NOMO-1 (cell line): ENCODE data around the gene RAMP1.
A peak's percentile ranks its signal among the peaks of the same experiment; 100 is the strongest.

Source experiments
- DNase-seq, 2 experiments: peaks; one replicate each; lab custom pipeline; 2025; ENCODE audit not compliant: unreplicated experiment in 2 of 2; lab: John Stamatoyannopoulos, UW

The RAMP1 gene

DNA sequence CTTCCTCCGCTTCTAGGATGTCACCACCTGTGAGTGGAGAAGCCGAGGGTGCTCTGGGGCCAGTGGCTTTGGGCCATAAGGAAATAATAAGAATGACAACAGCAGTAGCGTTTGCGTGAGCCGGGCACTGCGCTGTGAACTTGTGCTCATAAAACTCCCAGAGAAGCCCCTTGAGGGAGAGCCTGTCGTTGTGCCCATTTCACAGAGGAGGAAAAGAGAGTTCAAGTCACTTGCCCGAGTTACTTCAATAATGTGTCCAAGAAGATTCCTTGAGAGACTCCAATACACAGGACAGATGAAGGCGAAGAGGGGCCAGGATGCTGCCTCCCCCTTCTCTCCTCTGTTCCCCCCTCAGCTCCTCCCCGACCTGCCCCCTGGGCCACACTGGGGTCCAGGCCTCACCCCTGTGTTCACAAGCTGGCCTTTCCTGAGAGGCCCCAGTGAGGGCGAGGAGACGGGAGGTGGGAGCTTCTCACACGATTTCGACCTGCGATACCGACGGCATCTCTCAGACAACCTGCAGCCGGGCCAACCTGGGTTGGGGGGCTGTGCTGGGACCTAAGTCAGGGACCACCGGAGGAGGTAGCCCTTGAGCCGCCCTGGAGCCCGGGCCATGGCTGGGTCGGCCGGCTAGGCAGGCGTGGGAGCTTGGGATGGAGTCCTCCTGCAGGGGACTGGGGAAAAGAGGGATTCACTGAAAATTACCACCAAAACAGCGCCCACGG, 53.9 kb downstream of the RAMP1 start:
- no peak for DNase-seq

DNA sequence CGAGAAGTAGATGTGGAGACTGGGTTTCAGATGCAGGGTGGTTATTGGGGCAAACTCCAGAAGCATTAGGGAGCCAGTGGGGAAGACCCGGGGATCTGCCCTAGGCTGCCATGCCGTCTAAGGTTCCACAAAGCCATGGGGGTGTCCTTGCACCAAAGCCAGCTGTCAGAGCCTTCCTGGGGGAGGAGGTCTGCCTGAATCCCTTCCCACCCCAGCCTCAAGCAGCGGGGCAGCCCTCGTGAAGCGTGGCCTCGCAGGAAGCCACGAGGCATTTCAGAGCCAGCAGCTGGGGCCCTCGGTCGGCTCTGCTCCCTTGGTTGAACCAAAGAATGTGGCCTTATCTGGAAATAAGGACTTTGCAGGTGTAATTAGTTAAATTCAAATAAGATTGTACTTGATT, 56.2 kb downstream of the RAMP1 start:
- DNase-seq: no peak

DNA sequence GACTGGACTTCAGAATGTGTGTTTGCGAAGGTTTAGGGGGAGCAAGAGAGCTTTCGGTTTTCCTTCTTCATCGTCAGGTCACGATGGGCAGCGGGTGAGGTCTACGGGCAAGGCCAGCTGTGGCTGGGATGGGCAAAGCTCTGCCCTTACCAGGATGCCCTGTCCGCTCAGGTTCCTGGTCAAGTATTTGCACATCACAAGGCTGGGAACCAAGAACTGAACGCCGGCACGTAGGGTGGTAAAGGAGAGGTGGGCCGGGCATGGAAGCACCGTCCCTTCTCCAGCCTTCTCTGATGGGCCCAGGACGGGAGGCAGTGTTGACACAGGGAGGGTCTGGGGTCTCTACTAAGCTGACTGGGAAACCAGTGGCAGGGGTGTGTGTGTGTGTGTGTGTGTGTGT, 56.9 kb downstream of the RAMP1 start:
- no peak for DNase-seq

DNA sequence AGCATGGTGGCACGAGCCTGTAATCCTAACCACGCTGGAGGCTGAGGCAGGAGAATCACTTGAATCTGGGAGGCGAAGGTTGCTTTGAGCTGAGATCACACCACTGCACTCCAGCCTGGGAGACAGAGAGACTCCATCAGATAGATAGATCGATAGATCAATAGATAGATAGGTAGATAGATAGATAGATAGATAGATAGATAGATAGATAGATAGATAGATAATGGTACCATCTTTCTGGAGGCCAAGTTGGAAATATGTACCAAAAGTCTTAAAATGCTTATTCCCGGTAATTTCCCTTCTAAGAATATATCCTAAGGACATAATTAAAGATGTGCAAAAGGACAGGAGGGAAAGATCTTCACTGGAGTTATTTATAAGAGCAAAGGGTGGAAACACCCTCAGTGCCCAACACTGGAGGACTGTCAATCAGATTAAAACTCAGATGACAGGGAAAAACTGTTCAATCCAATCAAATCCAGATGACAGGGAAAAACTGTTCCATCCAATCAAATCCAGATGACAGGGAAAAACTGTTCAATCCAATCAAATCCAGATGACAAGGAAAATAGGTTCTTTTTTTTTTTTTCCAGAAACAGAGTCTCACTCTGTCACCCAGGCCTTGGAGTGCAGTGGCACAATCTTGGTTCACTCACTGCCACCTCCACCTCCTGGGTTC, 58.4 kb downstream of the RAMP1 start:
- no peak for DNase-seq

DNA sequence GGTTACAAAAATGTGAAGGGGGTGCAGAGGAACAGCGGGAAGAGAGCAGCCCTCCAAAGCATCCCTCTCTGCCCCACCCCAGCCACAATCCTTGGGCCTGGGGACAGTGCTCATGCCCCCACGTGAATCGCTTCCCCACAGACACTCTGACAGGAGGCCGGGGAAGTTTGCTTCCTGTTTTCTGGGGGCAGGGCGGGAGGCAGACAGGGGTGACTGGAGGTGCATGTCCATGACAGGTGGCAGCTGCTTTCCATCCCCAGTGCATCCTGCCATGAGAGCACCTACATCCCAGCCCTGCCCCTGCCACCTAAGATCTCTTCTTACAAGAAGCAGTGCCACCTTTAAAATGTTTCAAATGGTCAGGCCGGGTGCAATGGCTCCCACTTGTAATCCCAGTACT, 60.2 kb downstream of the RAMP1 start:
- DNase-seq: peak; percentile 44 to 54

DNA sequence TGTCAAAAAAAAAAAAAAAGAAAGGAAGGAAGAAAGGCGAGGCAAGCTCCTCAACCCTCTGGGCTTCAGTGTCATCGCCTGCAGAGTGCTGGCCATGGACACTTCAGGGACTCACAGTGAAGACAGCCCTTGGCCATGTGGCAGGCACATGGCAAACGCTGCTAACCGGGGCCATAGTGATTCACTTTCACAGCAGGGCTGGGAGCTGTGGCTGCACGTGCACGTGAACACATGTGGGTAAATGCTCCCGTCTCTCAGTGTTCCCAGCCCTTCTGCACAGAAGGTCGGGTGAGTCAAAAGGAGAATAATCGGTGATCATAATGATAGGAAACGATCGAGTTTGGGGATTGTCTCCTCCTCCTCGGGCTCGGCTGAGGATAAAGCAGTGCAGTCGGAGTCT, 61.2 kb downstream of the RAMP1 start:
- DNase-seq: no peak

DNA sequence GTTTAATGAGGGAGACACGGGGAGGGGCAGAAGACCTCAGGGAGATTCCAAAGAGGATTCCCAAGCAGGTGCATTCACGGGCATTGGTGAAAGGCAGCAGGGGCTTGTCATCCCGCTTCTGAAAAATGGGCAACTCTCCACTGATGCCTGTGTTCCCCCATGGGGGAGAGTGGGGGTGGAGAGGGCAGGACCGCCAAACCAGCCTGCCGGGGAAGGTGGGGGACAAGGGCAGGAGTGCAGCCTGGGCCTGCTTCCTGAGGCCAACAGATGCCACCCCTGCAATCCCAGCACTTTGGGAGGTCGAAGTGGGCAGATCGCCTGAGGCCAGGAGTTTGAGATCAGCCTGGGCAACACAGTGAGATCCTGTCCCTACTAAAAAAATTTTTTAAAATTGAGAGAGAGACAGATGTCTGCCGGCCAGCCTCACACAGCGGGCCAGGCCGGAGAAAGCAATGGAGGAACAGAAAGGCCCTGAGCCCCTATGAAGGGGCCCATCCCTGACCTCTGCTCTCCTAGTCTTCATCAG, 62.6 kb downstream of the RAMP1 start:
- no peak for DNase-seq

DNA sequence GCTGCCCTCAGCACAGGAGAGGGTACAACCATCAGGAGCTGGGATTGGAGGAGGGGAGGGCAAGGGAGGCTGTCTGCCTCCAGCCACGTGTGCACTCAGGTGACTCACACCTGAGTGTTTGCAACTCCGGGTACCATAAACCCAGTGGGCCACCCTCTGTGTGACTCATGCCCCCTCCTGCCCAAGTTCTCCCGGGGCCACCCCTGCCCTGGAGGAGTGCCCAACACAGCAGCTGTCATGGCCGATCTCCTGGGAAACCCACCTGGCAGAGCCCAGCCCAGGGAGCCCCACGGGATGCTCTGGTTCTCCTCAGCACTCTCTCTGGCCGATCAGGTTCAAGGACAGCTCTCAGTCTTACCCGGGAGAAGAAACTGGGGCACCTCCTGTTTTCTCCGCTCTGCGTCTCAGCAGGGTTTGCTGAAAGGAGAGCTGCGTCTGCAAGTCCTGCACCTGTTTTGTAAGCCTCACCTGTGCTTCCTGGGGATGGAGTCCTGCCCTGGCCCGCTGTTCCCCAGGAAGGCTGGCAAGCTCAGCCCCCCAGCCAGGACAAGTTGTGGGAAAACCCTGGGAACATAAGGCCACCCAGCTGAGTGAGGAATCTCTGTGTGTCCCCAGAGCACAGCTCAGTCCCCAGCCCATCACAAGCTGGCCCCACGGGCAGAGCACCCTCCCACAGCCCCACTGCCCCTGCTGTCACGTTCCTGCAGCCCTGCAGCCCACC, 63.4 kb downstream of the RAMP1 start:
- no peak for DNase-seq

DNA sequence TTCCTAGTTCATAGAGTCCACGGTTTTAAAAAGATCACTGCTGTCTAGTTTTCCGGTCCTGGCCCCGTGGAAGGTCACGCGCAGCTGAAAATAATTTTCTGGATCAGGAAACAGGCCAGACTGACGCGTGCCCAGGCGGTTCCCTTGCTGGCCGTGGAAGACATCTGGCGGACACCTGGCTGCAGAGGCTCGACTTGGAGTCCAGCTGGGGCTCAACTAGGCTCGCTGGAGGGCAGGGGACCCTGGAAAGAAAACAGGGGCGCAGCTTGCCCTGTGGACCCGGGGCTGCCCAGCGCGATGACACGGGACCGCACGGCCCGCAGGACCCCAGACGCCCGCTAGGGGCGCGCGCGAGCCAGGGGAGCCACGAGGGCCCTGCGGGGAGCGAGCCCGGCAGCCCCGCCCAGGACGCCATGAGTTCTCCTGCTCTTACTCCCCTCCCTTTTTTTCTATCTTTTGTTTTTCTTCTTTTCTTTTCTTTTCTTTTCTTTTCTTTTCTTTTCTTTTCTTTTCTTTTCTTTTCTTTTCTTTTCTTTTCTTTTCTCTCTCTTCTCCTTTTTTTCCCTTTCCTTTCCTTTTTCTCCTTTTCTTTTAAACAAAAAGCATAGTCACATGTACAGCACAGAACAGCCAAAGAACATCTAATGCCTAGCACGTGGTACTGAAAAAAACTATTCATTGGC, 64.2 kb downstream of the RAMP1 start:
- peak; percentile 42 to 47 for DNase-seq

DNA sequence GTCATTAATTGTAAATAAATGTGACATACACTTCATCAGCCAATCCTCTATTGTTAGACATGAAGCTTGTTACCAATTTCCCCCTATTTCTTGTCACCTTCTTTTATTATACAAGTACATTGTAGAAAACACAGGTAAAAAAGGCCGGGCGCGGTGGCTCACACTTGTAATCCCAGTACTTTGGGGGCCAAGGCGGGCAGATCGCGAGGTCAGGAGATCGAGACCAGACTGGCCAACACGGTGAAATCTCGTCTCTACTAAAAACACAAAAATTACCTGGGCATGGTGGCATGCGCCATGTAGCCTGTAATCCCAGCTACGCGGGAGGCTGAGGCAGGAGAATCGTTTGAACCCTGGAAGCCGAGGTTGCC, 64.7 kb downstream of the RAMP1 start:
- no peak for DNase-seq

DNA sequence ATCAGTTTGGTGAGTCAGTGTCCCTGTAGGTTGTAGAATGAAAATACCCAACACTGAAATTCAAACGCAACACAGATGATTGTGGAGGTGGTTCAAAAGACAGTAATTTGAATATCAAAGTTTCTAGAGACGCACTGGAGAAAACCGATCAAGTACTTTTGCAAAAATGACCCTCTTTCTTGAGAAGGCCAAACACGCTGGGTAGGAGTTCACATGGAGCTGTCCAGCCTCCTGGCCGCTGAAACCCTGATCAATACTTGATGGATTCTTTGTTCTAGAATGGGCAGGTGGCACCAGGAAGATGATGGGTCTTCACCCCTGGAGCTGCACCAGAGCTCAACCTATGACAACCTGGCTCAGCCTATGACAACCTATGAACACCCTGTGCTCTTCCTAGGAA, 67.7 kb downstream of the RAMP1 start:
- no peak for DNase-seq

DNA sequence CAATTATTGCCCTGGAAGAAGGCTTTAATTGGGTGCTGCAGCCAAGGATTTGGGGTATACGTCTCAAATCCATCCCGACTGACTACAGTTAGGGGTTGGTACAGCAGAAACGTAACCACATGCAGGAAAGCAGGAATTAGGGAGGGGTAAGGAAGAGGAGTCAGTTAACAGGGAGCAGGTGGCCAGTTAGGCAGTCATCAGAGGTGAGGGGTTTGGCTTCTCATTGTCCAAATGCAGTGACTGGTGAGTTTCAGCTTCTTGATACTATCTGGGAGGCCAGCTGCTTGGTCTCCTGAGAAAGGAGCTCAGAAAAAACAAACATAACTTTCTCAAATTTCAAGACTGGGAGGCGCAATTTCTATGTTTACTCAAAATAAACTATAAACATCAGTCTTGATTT, 68.6 kb downstream of the RAMP1 start:
- DNase-seq: no peak

DNA sequence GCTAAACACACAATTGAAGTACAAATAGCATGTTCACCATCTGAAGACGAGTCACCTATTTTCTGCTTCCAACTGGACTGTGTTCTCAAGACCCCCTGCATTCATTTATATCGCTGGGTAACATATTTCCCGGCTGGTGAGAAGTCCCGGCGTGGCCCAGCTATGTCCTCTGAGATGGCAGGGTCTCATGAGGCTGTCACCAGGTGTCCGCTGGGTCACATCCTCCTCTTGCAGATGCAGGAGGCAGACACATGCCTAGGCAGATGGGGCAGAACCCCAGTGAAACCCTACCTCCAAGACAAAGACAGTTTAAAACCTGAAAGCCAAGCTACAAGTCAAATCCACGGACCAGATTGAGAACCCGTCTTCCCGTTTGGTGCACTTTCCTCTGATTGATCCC, 70.6 kb downstream of the RAMP1 start:
- no peak for DNase-seq

DNA sequence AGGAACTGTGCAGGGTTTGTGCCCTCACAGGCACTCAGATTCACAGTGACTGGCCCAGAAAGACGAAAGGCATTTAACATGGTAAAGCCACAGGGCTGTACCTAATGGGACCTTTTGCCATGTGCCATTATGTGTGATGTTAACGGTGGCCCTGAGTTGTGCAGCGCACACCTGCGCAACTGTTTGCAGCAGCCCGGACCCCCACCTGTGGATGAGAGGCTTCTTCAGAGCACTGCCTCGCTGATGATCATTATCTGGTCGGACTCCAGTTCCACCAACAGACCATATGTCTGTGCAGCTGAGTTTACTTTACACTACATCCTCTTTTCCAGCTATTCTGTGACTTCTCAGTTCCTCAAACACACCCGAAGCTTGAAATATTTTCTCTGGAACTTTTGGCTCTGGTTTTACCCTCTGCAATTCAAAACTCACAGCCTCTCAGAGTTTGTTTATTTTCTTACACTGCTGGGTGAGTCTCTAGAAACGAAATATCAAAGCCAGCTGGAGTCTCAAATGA, 71.8 kb downstream of the RAMP1 start:
- DNase-seq: peak; percentile 39 to 79

DNA sequence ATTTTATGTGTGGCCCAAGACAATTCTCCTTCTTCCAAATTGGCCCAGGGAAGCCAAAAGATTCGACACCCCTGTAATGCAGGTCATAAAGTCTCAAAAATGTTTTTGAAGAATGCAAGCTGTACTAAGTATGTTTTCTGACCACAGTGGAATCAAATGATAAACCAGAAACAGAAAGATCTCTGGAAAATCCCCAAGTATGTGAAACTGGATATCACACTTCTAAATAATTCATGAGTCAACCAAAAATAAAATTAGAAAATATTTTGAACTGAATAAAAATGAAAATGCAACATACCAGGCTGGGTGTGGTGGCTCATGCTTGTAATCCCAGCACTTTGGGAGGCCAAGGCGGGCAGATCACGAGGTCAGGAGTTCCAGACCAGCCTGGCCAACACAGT, 73.3 kb downstream of the RAMP1 start:
- DNase-seq: no peak

DNA sequence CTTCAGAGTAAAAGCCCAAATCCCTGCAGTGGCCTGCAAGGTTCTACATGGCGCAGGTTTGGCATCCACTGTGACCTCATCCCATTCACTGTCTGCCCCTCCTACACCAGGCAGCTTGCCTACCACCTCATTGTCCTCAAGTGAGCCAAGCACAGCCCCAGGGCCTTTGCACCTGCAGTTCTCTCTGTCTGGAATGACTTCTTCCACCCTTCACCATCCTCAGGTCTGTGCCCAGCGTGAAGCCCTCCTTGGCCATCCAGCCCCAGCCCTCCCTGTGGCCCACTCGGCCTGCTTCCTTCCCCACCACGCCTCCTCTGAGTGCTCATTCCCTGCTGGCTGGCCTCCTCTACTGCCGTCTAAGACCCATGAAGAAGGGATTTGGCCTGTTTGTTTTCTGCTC, 74.8 kb downstream of the RAMP1 start:
- no peak for DNase-seq

DNA sequence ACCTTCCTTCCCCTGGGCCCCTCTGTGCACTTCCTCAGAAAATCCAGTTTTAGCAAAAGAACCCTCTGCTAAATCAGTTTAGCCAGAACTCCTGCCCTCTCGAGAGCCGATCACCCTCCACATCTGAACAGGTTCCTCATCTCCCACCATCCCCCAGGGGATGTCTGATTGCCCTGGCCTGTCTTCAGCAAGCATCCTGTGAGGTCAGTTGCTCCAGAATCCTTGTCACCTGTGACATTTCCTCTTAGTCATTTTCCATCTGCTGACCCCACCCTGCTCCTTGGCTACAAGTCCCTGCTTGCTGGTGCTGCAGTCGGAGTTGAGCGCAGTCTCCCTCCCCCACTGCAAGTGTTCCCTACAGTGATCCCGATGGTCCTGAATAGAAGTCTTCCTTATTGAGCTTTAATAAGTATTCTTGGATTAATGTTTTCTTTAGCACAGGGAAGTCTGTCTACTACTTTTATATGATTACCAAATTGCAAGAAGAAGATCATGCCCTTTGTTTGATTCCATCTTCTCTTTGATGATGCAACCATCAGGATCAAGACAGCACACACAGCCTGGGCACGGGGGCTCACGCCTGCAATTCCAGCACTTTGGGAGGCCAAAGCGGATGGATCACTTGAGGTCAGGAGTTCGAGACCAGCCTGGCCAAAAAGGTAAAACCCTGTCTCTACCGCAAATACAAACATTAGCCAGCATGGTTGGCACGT, 76.5 kb downstream of the RAMP1 start:
- DNase-seq: peak in 1 of 2 experiments; percentile 10

DNA sequence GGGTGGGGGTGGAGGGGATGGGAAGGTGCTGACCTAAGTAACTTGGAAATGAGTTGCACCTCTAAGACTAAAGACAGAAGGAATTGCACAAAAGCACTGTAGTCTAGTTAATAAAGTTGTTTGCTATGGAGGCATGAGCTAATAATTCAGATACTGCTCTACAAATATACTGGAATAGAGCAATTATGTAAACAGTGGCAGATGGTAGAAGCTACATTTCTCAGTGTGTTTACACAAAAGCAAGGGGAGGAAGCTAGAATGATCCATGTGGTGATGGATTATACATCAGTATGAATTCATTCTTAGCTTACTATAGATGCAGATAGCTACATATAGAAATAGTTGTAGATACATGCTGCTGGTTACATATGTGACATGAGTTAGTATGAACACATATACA, 79.8 kb downstream of the RAMP1 start:
- no peak for DNase-seq

DNA sequence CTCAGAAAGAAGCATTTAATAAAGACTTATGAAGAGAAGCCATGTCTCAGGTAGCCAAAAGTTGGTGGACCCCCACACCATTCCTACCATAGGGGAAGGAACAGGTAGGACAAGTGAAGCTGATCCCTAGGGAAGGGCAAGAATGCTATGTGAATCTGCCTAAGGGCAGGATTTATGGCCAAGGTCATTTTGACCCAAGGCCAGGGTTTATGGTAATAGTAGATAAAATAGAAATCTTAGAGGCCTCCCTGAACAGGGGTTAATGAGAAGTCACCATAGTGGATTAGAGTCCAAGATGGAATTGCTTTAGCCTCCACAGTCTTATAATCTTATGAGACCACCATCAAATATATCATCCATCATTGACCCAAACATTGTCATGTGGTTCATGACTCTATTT, 81.4 kb downstream of the RAMP1 start:
- no peak for DNase-seq

DNA sequence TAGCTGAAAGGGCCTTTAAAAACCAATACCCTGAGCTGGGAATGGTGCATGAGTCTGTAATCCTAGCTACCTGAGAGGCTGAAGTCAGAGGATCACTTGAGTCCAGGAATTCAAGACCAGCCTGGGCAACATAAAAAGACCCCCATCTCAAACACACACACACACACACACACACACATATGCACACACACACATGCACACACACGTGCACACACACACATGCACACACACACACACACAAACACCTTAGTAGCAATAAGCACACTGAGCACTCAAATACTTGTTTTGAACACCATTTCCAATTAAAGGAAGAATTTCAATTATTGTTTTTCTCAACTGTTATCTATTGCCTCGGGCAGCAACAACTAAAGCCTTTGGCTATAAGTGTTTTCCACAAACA, 81.8 kb downstream of the RAMP1 start:
- DNase-seq: no peak
